Stimulated activated naive CD8-positive, alpha-beta T cell treated with anti-CD3 and anti-CD28 coated beads, Interleukin-15, Interleukin-2, amounts not matched to agents 100 U/mL and 50 U/mL, for 24 hours (primary cell): ENCODE measurements around the gene MAT2A.
"Not testable (repeated sequence)": the region's sequence is repeated elsewhere in the genome, so short reads cannot be mapped to it uniquely, and the experiment has no call there.

ENCODE experiments used
- ATAC-seq: fragments of 150-1000 bp; cut with Tn5 transposase; one replicate; pipeline ENCODE4 v1.10.0; 2021
- DNase-seq: peaks from one replicate; pipeline ENCODE4 v3.0.0; 2021

Gene MAT2A

DNA sequence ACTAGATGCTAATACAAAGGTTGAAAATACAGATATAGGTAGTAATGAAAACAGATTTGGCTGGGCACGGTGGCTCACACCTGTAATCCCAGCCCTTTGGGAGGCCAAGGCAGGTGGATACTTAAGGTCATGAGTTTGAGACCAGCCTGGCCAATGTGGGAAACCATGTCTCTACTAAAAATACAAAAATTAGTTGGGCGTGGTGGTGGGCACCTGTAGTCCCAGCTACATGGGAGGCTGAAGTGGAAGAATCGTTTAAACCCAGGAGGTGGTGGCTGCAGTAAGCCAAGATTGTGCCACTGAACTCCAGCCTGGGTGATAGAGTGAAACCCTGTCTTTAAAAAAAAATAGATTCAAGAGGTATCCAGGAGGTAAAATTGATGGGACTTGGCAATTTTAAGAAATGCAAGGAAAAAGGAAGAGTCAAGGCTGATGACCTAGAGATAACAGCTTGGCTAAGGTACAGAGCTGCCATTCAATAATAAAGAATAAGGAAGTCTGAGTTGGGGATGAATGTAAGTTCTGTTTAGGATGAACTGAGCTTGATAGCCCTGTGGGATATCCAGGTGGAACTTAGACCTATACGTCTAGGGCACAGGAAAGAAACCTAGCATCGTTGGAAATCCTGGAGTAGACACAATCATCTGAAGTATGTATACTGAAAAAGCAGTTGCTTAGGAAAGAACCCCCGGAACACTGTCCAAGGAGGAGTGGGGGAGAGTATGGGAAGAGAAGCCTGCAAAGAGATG, 9.1 kb downstream of the MAT2A start:
- no peak for DNase-seq
- ATAC-seq, result no peak

GRCh38 chr2:85548608-85548900, 9.6 kb downstream of the MAT2A start:
- ATAC-seq, result no peak
- no peak for DNase-seq

DNA sequence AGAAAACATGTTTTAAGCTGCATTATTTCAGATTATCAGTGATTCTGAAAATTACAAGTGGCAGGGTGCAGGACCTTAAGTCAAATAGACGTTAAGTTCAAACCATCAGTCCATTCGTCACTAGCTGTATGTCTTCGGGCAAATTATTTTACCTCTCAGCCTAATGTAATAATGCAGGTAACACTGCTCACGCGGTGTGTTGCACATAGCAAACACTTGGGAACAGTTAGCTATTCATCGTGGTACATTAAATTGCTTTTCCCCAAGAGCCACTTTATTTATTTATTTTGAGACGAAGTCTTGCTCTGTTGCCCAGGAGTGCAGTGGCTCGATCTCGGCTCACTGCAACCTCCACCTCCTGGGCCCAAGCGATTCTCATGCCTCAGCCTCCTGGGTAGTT, 10.1 kb downstream of the MAT2A start:
- ATAC-seq, result no peak
- no peak for DNase-seq

GRCh38 chr2:85549826-85550225, 10.9 kb downstream of the MAT2A start:
- ATAC-seq, result no peak

GRCh38 chr2:85550486-85550885, 11.5 kb downstream of the MAT2A start:
- ATAC-seq, result no peak
- no peak for DNase-seq

More at GRCh38 chr2:85549826-85550225, 10.9 kb downstream of the MAT2A start:
- no peak for DNase-seq

GRCh38 chr2:85551698-85552678, 13.0 kb downstream of the MAT2A start:
- peak; percentile 67 for ATAC-seq

GRCh38 chr2:85553184-85553583, 14.2 kb downstream of the MAT2A start:
- DNase-seq (no peak), ATAC-seq (no peak)

More at GRCh38 chr2:85551698-85552678, 13.0 kb downstream of the MAT2A start:
- DNase-seq, result peak; percentile 86

DNA sequence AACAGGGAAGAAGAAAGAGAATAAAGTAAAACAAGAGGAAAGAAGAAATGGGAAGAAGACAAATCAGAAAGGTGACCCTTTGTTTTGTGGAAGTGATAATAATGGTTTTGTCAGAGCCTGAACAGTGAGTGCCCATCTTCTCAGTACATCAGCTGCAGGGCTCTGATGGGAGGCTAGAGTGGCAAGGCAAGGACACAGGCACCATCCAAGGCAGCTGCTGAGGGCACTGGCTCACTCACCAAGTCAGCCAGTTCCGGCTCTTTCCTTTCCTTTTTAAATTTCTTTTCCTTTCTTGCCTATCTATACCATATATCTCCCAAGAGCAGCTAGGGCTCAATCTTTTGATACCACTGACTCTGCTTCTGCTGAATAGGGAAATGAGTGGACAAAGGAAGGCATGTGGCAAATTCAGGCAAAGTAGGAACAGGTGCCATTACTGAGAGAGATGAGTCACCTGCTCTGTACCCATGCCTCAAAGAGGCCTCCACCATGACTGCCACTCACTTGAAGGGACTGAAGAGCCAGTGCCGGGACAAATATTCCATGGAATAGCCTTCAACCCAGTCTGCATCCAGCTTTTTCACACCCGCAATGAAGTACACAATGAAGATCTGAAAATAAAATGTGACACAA, 16.1 kb downstream of the MAT2A start:
- DNase-seq (no peak), ATAC-seq (peak; percentile 26)

DNA sequence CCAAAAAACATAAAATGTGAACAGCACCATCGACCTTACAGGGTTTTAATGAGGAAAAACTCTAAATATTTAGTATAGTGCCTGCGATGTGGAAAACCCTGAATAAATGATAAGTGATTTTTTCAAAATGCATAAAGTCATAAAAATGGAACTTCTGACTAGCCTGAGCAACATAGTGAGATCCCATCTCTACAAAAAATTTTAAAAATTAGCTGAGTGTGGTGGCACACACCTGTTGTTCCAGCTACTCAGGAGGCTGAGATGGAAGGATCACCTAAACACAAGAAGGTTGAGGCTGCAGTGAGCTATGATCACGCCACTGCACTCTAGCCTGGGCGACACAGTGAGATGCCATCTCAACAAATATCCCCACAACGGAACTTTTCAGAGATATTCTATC, 18.2 kb downstream of the MAT2A start:
- DNase-seq (no peak), ATAC-seq (no peak)

DNA sequence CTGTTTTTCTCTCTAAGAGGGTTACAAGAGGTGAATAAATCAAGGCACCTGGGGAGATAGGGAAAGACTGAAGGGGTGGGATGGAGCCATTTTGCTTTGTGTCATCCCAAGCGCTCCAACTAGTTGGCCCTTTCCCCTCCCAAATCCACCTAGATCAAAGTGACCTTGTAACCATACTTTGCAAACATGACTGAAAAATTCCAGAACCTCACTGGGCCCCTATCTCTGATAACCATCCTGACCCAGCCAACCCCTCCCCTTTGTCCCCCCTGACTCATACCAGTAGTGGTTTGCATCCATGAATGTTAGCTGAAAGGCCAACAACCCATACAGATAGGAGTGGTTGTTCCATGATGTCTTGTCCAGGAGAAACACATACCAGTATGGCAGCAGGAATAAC, 19.2 kb downstream of the MAT2A start:
- ATAC-seq, result no peak
- no peak for DNase-seq

DNA sequence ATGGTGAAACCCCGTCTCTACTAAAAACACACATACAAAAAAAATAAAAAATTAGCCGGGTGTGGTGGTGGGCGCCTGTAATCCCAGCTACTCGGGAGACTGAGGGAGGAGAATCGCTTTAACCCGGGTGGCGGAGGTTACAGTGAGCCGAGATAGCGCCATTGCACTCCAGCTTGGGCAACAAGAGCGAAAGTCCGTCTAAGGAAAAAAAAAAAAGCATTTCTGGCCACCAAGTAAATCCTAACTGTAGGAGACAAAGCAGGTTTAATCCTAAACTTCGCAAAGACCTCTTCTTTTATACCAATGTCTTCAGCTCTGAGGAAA, 21.4 kb downstream of the MAT2A start:
- not testable (repeated sequence) for ATAC-seq, DNase-seq

- DNase-seq, result peak; percentile 39
- peak; percentile 19 for ATAC-seq
Observed at GRCh38 chr2:85560812-85561279, 21.9 kb downstream of the MAT2A start.

GRCh38 chr2:85561280-85562212, 22.6 kb downstream of the MAT2A start, which contains the start of gene GGCX:
TSS of gene GGCX (minus strand) at chr2:85561493. CDS start at chr2:85561428, 65 bp downstream.
- ATAC-seq, result peak; percentile 96
- peak; percentile 96 for DNase-seq

DNA sequence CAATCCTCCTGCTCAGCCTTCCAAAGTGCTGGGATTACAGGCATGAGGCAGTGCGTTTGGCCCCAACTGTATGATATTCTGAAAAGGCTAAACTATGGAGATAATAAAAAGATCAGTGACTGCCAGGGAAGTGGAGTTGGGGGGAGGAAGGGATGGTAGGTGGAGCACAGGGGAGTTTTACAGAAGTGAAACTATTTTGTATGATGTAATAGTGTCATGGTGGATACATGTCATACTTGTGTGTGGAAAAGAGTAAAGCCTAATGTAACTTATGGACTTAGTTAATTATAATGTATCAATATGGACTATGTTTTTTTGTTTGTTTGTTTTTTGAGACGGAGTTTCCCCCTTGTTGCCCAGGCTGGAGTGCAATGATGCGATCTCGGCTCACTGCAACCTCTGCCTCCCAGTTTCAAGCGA, 25.2 kb downstream of the MAT2A start:
- DNase-seq, result no peak
- no peak for ATAC-seq

DNA sequence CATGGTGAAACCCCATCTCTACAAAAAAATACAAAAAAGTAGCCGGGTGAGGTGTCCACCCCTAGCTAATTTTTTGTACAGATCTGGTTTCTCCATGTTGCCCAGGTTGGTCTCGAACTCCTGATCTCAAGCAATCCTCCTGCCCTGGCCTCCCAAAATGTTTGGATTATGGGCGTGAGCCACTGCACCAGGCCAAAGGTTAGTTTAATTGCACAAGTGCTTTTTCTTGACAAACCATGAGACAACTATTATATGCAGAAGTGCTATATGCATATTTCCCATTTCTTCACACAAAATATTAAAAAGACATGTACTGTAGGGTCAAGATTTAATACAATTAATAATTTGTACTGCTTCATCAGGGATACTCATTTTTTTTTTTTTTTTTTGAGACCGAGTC, 27.3 kb downstream of the MAT2A start:
- no peak for ATAC-seq
- no peak for DNase-seq

DNA sequence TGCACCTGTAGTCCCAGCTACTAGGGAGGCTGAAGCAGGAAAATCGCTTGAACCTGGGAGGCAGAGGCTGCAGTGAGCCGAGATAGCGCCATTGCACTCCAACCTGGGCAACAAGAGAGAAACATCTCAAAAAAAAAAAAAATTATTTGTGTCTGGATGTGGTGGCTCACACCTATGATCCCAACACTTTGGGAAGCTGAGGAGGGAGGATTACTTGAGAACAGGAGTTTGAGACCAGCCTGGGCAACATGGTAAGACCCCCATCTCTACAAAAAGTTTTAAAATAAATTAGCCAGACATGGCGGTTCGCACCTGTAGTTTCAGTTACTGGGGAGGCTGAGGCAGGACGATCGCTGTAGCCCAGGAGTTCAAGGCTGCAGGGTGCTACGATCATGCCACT, 36.8 kb downstream of the MAT2A start:
- ATAC-seq, result no peak

GRCh38 chr2:85577063-85577385, 38.1 kb downstream of the MAT2A start:
- ATAC-seq (no peak), DNase-seq (no peak)

More for the DNA sequence above, 36.8 kb downstream of the MAT2A start:
- DNase-seq, result no peak

DNA sequence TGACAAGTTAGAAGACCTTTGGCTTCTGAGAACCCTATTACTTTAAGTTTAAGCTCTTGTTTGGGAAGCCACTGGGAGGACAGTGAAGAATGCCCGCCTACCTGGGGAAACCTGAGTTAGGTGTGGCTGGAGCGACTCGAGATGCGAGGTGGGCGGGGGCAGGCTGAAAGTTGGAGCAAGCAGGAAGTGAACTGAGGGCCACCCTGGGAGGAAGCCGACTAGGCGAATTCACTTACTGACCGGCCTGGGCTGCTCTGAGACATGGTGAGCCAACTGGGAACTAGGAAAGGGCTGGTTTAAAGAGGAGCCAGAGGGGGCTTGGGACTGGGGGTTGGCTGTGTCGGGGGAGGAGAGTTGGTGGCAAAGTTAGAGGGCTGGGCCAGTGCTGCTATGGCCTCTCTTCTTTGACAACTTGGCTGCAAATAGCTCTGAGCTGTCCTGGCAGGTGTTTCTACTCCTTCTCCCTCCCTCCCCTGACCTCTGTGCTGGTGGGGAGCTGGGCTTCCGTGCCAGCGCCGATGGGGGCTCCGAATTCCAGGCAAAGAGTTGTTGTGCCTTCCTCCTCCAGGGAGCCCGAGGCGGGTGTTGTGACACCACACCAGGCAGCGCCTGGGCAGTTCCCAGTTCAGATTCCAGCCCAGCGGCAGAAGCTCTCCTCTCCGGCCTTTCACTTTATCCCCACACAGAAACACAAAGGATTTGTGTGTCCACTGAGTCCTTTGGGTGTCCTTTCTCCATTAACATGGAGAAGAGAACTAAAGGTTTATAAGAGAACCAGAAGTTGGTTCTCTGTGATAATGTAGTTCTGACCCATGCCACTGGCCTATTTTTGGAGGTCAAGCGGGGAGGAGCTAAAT, 38.6 kb downstream of the MAT2A start, which contains the start of gene VAMP8:
VAMP8 (plus strand) TSS at position 201 of the 857 bp plus-strand sequence; CDS start at position 262, 61 bp downstream.
- DNase-seq (peak; percentile 74), ATAC-seq (peak; percentile 77)

DNA sequence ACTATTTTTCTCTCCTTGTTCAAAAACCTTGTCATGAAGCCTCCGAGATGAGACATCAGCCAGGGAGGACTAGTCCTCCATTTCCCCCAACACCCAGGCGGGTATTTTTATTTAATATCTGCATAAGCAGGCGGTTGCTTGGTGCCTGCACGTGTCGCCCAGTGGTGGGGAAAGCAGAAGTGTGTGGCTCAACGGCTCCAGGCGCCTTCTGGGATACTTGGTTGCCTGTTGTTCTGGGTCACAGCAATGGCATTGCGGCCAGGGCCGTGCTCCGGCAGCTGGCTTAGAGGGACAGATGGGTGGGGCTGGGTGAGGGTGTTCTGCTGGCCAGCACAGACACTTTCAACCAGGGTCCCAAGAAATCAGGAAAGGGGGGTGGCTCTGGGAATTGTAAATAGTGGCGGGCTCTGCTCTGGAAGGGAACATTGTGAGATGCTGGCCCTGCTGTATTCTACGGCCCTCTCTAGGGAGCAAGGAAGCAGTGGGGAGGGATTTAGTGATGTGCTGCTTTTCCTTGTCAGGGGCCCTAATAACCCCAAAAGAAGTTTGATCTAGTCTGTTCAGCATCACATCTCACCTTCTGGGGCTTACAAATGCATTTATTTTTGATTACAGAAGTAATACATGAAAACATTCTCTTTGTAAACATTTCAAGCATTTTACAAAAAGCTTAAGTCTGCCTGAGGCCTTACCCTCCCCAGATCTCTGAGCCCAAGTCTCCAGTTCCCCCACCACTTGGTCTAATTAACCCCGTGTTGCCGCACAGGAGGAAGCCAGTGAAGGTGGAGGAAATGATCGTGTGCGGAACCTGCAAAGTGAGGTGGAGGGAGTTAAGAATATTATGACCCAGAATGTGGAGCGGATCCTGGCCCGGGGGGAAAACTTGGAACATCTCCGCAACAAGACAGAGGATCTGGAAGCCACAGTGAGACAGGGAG, 39.5 kb downstream of the MAT2A start:
- DNase-seq (peak; percentile 43), ATAC-seq (peak; percentile 47)
